Activated naive CD8-positive, alpha-beta T cell treated with anti-CD3 and anti-CD28 coated beads, Interleukin-2, amount 10 ng/mL, durations not matched to agents 7 days and 5 days (primary cell): Measurements from ENCODE around the gene TRIO. TPM values are rescaled to one million over a fixed set of nuclear protein-coding genes. Genes with fewer than 3 reads are reported as not detected.

Experiments
- ATAC-seq: fragments of 150-1000 bp; cut with Tn5 transposase; one replicate; pipeline ENCODE4 v1.10.0; 2021; ENCODE audit warnings: low read depth, moderate library complexity
- POLR2A ChIA-PET: fragments of 350-600 bp; sonication (Branson Sonifier 250); formaldehyde crosslinking; loops from one replicate; lab custom pipeline; 2021; ENCODE audit warnings: antibody characterized with exemption; lab: Charles Lee
- DNase-seq: peaks from one replicate; pipeline ENCODE4 v3.0.0; 2021
- H3K27ac Mint-ChIP-seq: one replicate; pipeline ENCODE4 v1.8.0; 2022; ENCODE audit warnings: mild to moderate bottlenecking, mixed read lengths
- H3K27me3 Mint-ChIP-seq: one replicate; pipeline ENCODE4 v1.8.0; 2022; ENCODE audit warnings: mild to moderate bottlenecking, moderate library complexity, mixed read lengths
- H3K36me3 Mint-ChIP-seq: one replicate; pipeline ENCODE4 v1.8.0; 2021; ENCODE audit warnings: mild to moderate bottlenecking, mixed read lengths
- H3K4me1 Mint-ChIP-seq: one replicate; pipeline ENCODE4 v1.8.0; 2021; ENCODE audit warnings: mixed read lengths
- H3K4me3 Mint-ChIP-seq: one replicate; pipeline ENCODE4 v1.8.0; 2022; ENCODE audit warnings: mild to moderate bottlenecking, moderate library complexity, mixed read lengths
- H3K9me3 Mint-ChIP-seq: one replicate; pipeline ENCODE4 v1.8.0; 2021; ENCODE audit warnings: mixed read lengths
- total RNA-seq, 2 experiments: library from RNA; stranded (reverse); gene quantifications; one replicate each; pipeline ENCODE4 v1.2.3, GENCODE V29; 2021

Gene TRIO
- total RNA-seq, 2 experiments from 2014 or later, result 7.7 to 7.9 TPM

DNA sequence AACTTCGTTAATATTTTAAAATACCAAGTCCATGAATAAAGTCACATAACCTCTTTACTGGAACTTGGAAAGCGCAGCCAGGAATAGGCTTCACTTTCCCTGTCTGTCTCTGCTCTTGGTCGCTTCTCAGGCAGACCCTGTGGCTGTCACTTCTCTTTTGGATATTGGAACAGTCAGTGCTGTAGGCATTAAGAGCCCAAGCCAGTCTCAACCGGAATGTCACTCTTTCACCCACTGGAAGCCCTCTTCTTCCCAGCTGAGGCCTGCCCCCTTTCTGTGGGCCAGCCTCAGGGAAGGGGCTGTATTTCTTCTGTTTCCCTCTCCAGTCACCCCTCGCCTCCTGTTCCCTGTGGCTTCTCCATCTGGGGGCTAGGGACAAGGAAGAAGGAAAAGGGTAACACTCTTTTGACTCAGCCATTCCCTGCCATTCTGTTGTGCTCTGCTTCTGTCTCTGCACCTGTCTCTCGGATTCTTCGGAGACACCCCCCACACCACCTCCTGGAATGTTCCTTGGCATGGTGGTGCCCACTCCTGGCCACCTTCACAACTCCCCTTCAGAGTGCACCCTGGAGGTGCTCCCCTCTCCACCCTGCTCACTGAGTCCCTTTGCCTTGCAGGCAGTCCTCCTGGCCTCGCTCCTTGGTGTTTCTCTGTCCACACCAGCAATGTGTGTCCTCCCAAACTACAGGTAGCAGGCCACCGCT is 103.4 kb downstream of the TRIO start:
- H3K4me3 Mint-ChIP-seq, result no peak overlapping the region
- H3K36me3 Mint-ChIP-seq, result no peaks in the 10 kb centered on the region
- peaks cover 7% of the 10 kb centered on the region for H3K27me3 Mint-ChIP-seq
- H3K27ac Mint-ChIP-seq, result no peak overlapping the region
- no peaks in the 10 kb centered on the region for H3K9me3 Mint-ChIP-seq
- no peak for DNase-seq
- H3K4me1 Mint-ChIP-seq, result peaks cover 1% of the 10 kb centered on the region
- POLR2A ChIA-PET, result no interaction called here
- ATAC-seq, result no peak

- DNase-seq, result no peak
- Mint-ChIP-seq H3K27me3 (peaks cover 4% of the 10 kb centered on the region), H3K9me3 (no peaks in the 10 kb centered on the region), H3K36me3 (no peaks in the 10 kb centered on the region), H3K27ac (no peak overlapping the region), H3K4me1 (peaks cover 2% of the 10 kb centered on the region), H3K4me3 (no peak overlapping the region)
- POLR2A ChIA-PET, result no interaction called here
- no peak for ATAC-seq
Measured at GRCh38 chr5:14247054-14247386, 103.9 kb downstream of the TRIO start.

DNA sequence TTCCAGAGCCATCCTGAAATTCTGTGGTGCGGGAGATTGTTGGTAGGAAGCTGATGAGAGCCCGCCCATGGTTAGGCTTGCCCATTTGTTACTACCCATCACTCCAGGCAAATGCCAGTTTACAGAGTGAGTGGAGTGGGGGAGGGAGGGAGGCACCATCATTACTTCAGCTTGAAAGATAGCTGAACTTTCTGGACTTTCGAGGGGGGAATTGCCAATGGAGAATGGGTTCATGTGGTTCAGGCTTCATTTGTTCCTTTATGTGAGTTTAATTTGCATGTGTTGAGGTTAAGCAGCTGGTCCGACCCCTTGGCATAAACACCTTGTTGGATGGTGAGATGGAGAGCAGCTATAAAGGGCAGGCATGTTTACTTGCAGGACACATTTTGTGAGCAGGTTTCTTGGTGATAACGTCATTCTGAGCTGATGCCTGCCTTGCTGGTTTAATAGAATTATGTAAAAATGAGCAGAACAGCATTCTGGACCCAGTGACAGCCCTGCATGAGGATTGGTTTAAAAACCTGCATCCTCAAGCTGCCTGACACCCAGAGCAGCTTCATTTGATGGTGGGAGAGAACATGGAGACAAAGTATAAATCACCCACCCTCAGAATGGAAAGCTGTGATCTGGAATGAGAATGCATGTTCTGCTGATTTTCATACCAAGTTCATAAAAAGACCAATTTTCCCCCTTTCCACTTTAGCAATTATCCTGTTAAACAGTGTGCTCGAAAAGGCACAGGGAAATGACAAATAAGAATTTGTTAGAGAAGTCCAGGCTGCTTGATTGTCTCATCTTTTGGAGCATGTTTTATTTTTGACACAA is 106.3 kb downstream of the TRIO start:
- H3K9me3 Mint-ChIP-seq, result no peaks in the 10 kb centered on the region
- ATAC-seq (no peak), DNase-seq (no peak)
- no peak overlapping the region for H3K4me3 Mint-ChIP-seq
- POLR2A ChIA-PET, result no interaction called here
- no peaks in the 10 kb centered on the region for H3K36me3 Mint-ChIP-seq
- H3K27ac Mint-ChIP-seq, result no peak overlapping the region
- H3K4me1 Mint-ChIP-seq, result peaks cover 3% of the 10 kb centered on the region
- peaks cover 4% of the 10 kb centered on the region for H3K27me3 Mint-ChIP-seq

DNA sequence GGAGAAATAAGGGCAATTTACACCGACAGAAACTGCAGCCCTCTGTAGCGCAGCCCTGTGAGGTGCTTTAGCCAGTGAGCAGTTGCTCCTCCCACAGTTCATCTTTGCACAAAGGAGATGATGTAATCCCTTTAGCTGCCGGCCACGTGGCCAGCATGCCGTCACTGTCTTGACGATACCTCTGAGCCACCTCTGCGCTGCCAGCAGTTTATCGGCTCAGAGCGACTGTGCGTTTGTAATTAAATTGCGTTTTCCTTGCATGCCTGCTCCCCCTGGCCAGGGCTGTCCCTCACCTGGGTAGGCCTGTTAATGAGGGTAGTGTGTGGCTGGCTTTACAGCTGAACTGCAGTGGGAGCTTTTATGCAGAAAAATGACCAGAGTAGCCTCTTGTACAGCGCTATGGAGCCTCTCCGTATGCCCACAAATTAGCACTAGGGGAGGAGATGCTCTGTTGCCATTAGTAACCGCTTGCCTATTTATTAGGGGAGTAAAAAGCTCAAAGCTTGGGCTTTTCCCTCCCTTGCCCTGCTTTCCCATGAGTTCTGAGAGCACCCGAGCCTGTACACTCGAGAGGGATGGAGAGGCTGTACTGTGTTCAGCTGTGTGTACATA is 107.0 kb downstream of the TRIO start:
- ATAC-seq (no peak), DNase-seq (no peak)
- Mint-ChIP-seq H3K4me1 (peaks cover 3% of the 10 kb centered on the region), H3K27me3 (peaks cover 4% of the 10 kb centered on the region), H3K4me3 (no peak overlapping the region), H3K27ac (no peak overlapping the region), H3K36me3 (no peaks in the 10 kb centered on the region), H3K9me3 (no peaks in the 10 kb centered on the region)
- POLR2A ChIA-PET, result no interaction called here

DNA sequence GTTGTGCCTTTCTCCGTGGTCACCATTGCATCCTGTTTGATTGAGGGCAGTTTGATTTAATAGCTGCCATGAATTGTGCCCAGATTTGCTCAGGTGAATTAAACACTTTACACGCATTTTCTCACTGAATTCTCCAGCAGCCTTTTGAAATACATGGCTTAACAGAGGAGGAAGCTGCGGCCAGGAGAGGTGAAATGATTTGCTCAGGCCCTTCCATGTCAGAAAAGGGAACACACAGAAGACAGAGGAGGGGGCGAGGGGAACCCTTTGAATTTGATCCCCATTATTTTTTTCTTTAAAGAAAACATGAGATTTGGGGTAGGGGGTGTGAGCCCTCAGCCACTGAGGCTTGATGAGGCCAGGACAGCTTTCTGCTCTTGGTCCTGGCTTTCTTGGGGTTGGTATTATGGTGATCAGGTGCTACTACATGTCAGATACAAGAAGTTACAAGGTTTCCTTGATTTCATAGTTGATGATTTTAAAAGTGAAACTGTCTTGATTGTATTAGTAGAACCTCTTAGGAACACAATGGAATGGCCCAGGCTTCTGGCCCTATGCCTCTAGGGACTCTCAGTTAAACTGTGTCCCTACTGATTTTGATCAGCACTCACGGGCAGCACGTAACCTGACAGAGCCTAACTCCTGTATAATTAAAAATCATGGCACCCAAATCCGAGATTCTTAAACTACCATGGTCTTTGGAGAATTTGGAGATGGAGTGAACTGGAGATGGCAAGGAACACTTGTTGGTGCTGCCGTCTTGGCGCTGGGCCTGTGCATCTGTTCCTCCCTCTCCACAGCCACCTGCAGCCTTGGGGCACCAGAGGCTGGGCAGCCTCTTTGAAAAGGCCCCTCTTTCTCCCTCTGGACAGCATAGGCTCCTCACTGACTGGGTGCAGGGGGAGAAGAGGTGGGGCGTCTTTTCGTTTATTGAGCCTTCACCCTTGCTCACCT is 107.9 kb downstream of the TRIO start:
- H3K27me3 Mint-ChIP-seq, result peaks cover 4% of the 10 kb centered on the region
- peaks cover 4% of the 10 kb centered on the region for H3K9me3 Mint-ChIP-seq
- no peak for DNase-seq
- H3K4me1 Mint-ChIP-seq, result peaks cover 3% of the 10 kb centered on the region
- no peak overlapping the region for H3K27ac Mint-ChIP-seq
- no peak for ATAC-seq
- POLR2A ChIA-PET, result no interaction called here
- no peaks in the 10 kb centered on the region for H3K36me3 Mint-ChIP-seq
- H3K4me3 Mint-ChIP-seq, result no peak overlapping the region

DNA sequence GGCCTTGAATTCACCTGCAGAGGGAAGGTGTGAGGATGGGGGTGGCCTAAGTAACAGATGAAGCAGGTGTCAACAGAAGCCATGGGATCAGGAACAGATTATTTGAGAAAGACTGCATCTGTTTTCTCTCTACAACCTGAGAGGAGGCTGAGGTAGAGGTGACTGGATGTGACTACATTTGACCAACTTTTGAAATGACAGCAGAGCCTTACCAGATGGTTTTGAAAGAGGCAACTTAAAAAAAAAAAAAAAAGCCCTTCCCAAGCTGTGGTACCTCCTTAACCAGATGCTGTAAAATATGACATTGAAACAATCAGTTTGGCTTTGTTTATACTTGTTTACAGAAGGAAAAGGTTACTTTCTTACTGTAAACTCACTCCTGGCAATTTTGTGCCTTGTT is 108.6 kb downstream of the TRIO start:
- Mint-ChIP-seq H3K4me3 (no peak overlapping the region), H3K4me1 (peaks cover 3% of the 10 kb centered on the region), H3K36me3 (no peaks in the 10 kb centered on the region), H3K9me3 (peaks cover 8% of the 10 kb centered on the region), H3K27me3 (peaks cover 4% of the 10 kb centered on the region), H3K27ac (no peak overlapping the region)
- DNase-seq (no peak), ATAC-seq (no peak)
- POLR2A ChIA-PET, result interaction anchor here (0.6 kb wide), 1 partner anchor 102 kb away, joined by 3 read pairs; no protein-coding TSS in a partner anchor

DNA sequence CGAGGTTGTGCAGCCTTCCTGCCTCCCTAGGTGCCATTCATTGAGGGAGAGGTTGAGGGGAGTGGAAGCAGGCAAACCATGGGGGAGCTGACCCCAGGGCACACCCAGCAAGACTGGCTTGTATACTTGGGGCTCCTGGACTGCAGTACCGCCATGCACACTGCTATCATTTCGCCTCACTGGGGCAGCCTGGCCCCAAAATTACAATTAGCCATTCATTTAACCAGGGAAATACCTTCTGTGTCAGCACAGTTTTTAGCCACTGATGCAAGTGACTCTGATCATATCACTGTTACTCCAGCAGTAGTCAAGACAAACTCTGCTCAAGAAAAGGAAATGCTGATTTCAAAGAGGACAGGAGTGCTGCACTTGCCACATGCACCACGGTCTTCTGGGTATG is 109.7 kb downstream of the TRIO start:
- no peaks in the 10 kb centered on the region for H3K36me3 Mint-ChIP-seq
- POLR2A ChIA-PET, result no interaction called here
- H3K9me3 Mint-ChIP-seq, result peaks cover 9% of the 10 kb centered on the region
- DNase-seq (no peak), ATAC-seq (no peak)
- H3K27ac Mint-ChIP-seq, result no peak overlapping the region
- peaks cover 3% of the 10 kb centered on the region for H3K4me1 Mint-ChIP-seq
- H3K4me3 Mint-ChIP-seq, result no peak overlapping the region
- peaks cover 4% of the 10 kb centered on the region for H3K27me3 Mint-ChIP-seq

DNA sequence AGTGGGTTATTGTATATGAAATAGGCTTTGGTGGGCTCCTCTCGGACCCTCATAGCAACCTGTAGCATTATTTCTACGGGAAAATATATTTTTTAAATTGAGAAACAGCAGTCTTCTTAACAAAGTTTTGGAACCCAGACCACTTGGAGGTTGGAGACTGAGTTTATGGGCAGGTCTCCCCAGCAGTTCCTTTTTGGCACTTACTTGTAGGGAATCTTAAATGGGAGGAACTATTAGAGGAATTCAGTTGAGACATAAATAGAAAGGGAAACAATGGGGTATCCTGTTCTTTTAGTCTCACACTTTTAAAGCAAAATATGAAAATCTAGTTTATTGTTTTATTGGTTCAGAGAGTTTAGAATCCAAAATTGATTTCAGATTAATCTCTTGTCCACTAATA is 111.5 kb downstream of the TRIO start:
- ATAC-seq (no peak), DNase-seq (no peak)
- H3K27me3 Mint-ChIP-seq, result peaks cover 5% of the 10 kb centered on the region
- POLR2A ChIA-PET, result no interaction called here
- H3K9me3 Mint-ChIP-seq, result peaks cover 9% of the 10 kb centered on the region
- no peaks in the 10 kb centered on the region for H3K36me3 Mint-ChIP-seq
- H3K4me3 Mint-ChIP-seq, result no peak overlapping the region
- peaks cover 3% of the 10 kb centered on the region for H3K4me1 Mint-ChIP-seq
- H3K27ac Mint-ChIP-seq, result no peak overlapping the region

GRCh38 chr5:14256026-14256690 is 113.0 kb downstream of the TRIO start:
- Mint-ChIP-seq H3K27me3 (peaks cover 11% of the 10 kb centered on the region), H3K27ac (no peak overlapping the region), H3K36me3 (no peaks in the 10 kb centered on the region), H3K4me3 (no peak overlapping the region), H3K4me1 (peaks cover 2% of the 10 kb centered on the region), H3K9me3 (peaks cover 9% of the 10 kb centered on the region)
- DNase-seq (no peak), ATAC-seq (no peak)
- POLR2A ChIA-PET, result no interaction called here

DNA sequence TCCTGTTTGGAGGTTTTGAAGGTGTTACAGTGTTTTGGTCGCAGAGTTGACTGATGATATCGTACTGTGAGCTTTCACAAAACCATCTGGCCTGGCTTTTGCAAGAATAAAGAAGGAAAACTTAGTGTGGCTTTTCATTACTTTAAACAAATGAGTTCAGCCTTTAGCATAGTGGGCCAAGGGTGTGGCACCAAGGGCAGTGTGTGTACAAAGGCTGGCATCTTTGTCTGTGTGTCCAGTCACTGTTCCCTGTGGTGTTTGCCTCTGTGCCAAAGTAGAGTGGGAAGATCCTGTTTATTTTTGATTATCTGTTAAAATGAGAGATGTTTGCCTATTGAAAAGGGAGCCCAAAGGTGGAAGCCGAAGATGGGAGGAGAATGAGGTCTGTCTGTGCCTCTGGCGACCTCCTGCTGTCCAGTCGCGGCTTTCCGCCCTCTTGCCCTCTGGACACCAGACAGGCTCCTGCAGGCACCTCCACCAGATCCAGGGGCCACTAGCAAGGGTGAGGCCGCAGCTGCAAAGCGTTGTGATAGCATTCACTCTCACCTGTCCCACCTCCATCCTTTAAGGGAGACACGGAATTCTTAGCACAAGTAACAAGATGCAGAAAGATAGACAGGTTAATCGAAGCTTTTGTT is 113.7 kb downstream of the TRIO start:
- ATAC-seq (no peak), DNase-seq (no peak)
- Mint-ChIP-seq H3K4me3 (no peak overlapping the region), H3K27ac (no peak overlapping the region), H3K36me3 (no peaks in the 10 kb centered on the region), H3K4me1 (peaks cover 5% of the 10 kb centered on the region), H3K9me3 (peaks cover 9% of the 10 kb centered on the region), H3K27me3 (peaks cover 11% of the 10 kb centered on the region)
- POLR2A ChIA-PET, result no interaction called here

DNA sequence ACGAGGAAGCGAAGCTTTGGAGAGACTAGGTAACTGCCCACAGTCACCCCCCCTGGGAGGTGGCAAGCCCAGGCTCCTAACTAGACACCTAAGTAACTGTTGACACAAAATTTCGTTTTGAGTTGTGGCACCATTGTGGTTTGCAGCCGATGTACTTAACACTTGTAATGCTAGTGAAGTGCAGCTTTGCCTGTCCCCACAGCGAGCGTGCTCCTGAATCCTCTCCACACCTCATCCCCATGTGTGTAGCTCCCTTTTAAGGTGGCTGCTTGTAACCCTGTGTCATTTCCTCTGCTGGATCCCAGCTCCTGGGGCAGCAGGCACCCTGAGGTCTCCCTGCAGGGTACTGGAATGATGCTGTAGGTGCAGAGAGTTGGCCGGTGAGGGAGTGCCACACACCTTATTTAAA is 114.9 kb downstream of the TRIO start:
- POLR2A ChIA-PET, result no interaction called here
- no peak overlapping the region for H3K27ac Mint-ChIP-seq
- no peaks in the 10 kb centered on the region for H3K36me3 Mint-ChIP-seq
- DNase-seq (no peak), ATAC-seq (no peak)
- H3K4me1 Mint-ChIP-seq, result peaks cover 2% of the 10 kb centered on the region
- H3K9me3 Mint-ChIP-seq, result peaks cover 9% of the 10 kb centered on the region
- no peak overlapping the region for H3K4me3 Mint-ChIP-seq
- H3K27me3 Mint-ChIP-seq, result peaks cover 20% of the 10 kb centered on the region

- Mint-ChIP-seq H3K27ac (no peak overlapping the region), H3K4me1 (peaks cover 2% of the 10 kb centered on the region), H3K9me3 (peaks cover 9% of the 10 kb centered on the region), H3K36me3 (no peaks in the 10 kb centered on the region), H3K27me3 (peaks cover 23% of the 10 kb centered on the region), H3K4me3 (no peak overlapping the region)
- no peak for ATAC-seq
- POLR2A ChIA-PET, result no interaction called here
- no peak for DNase-seq
Measured at GRCh38 chr5:14258840-14259239, 115.7 kb downstream of the TRIO start.
